ENCODE measurements around the gene GAN.
"Not testable (repeated sequence)": the region's sequence is repeated elsewhere in the genome, so short reads cannot be mapped to it uniquely, and the experiment has no call there.

GAN gene

DNA sequence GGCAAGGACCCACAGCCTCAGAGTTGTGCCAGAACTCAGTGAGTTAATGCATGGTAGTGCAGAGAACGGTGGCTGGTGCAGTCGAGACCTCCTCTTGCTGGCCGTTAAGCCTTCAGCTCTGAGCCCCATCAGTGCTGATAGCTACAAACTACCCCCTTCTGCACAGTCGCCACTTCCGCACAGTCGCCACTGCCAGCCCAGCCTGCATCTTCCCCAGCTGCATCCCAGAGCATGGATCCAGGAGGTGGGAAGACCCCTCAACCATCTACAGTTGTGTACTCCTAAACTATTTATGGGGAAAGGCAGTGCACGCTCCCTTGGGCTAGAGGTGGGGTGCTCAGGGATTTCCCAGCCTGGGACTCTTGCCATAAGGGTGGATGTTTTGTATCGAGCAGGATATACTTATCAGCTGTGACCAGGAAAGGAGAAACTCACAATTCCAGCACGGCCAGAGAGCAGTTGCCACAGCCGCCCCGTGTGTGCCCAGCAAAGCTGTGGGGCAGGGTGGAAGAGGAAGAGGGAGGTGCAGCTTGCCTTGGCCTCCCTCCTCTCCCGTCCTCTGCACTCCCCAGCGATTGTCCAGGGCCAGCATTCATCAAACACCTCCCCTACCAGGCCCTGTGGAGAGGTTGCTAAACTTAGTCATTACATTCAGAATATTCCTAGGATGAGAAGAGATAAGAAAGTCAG lies 80.3 kb downstream of the GAN start:
- no peak overlapping the region for H3K4me3 ChIP-seq (ENCODE audit: low read depth, low read length)

DNA sequence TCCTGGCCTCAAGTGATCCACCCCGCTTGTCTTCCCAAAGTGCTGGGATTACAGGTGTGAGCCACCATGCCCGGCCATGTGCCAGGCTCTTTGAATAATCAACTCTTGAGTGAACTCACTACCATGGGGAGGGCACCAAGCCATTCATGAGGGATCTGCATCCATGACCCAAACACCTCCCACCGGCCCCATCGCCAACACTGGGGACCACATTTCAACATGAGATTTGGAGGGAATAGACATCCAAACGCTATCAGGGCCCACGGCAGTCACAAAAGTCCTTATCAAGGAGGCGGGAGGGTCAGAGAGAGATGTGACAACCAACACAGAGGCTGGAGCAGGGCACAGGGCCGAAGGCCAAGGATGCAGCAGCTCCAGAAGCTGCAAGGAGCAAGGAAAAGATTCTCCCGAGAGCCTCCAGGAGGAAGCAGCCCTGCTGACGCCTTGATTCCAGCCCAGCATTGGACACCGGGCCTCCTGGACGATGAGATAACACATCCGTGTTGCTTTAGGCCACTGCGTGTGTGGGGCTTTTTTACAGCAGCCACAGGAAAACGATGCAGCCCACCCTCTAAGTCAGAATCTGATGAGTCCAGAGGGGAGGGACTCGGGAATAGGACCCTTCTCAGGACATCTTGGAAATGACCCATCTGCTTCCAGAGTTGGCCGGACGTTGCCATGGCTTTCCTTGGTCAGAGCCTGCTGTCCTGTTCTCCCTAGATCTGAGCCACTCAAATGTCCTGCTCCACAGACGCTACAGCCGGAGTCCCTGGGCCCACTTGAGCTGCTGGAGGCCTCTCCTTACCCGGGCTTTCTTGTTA lies 82.5 kb downstream of the GAN start:
- H3K4me3 ChIP-seq (ENCODE audit: low read depth, low read length): no peak overlapping the region

DNA sequence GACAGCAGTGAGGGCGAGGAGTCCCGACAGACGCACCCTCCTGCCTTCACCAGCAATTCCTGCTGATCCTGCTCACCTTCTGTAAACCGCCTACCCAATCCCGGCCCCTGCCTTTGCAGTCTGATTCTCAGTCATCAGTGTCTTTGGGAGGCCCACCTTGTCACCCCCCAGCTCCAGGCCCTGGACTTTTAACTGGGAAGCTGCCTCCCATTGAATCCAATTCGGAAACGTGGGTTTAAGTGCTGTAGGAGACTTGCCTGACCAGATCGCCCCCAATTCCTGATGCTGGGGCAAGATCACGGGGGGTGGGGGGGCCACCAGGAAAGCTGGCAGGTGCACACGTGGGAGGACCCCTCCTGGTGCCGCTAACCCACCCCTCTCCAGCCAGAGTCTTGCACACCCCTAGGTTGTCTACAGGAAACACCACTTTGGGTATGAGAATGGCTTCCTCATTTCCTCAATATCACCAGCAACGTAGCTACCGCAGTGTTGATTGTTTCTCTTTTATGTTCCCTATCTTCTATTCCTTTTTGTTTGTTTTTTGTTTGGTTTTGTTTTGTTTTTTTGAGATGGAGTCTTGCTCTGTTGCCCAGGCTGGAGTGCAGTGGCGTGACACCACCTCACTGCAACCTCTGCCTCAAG lies 83.2 kb downstream of the GAN start:
- no peak overlapping the region for H3K4me3 ChIP-seq (ENCODE audit: low read depth, low read length)

DNA sequence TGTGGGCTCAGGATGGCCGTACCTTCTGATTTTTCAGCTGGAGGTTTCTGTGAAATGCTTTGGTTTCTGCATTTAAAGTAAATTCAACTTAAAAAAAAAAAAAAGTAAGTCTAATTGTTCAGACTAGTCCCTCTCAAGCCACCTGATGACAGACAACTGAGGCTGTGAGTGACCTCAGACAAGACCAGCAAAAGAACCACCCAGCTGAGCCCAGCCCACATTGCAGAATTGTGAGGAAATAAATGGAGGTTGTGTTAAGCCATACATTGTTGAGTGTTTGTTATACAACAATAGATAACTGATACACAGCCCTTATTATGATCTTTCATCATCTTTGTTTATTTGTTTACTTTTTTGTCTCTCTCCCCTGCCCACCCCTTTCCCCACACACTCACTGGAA lies 85.1 kb downstream of the GAN start:
- H3K4me3 ChIP-seq (ENCODE audit: low read depth, low read length): no peak overlapping the region

DNA sequence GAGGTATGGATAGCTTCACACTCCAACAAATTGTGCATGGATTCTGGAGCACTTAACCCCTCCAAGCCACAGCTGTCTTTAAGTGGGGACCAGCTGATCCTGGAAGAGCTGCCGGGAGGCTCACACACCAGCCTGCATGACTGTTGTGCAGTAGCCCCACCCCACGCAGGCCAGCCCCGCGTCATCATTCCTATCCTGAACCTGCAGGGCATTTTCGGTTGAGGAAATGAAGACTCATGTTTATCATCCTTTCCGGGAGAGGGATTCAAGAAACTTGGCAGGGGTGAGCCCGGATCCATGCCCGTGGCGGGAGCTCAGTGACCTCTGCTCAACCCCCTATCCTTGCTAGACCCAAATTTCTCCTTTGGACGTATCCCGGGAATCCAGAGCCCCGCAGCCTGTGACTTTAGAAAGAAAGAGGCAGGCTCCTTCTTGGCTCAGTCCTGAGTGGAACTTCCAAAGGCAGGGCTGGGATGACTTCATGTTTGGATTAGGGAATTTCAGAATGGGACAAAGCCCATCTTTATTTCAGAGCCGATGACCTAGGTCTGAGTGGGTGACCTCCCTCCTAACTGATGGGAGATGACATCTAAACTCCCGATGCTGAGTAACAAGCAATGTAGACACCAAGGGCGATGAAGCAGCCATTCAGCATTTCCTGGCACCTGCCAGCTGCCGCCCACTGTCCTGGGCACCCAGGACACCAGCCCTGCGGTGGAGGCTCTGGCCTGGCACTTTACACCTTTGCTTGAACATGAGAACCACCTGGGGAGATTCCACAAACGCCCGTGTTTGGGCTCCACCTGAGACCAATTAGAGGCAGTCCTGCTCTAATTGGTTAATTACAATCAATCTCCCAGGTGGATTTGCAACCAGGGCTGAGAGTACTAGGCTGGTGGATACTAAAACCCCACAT lies 86.5 kb downstream of the GAN start:
- no peak overlapping the region for H3K4me3 ChIP-seq (ENCODE audit: low read depth, low read length)

GRCh38 chr16:81403208-81403600 lies 88.4 kb downstream of the GAN start:
- no peak overlapping the region for H3K4me3 ChIP-seq (ENCODE audit: low read depth, low read length)

GRCh38 chr16:81403601-81404391 lies 89.0 kb downstream of the GAN start:
- no peak overlapping the region for H3K4me3 ChIP-seq (ENCODE audit: low read depth, low read length)

GRCh38 chr16:81405002-81405401 lies 90.2 kb downstream of the GAN start:
- H3K4me3 ChIP-seq (ENCODE audit: low read depth, low read length): not testable (repeated sequence)

DNA sequence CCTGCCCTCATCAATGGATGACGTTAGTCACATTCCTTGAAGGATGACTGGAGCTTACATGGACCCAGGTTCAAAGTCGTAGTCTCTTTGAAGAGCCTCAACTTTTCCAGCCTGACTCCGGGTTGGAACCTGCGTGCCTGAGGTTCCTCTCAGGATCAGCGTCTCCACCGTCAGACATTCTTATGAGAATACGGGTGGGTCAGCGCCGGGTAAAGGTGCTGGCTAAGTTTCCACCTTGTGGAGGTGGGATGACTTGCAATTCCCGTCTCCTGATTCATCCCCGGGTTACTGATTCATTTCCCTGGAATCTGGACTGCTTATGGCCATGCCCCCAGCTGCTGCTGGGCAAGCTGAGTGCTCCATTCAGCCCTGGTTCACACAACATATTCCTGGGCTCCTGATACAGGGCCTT lies 90.9 kb downstream of the GAN start:
- H3K4me3 ChIP-seq (ENCODE audit: low read depth, low read length): no peak overlapping the region

GRCh38 chr16:81408409-81408950 lies 93.7 kb downstream of the GAN start:
- H3K4me3 ChIP-seq (ENCODE audit: low read depth, low read length): no peak overlapping the region

DNA sequence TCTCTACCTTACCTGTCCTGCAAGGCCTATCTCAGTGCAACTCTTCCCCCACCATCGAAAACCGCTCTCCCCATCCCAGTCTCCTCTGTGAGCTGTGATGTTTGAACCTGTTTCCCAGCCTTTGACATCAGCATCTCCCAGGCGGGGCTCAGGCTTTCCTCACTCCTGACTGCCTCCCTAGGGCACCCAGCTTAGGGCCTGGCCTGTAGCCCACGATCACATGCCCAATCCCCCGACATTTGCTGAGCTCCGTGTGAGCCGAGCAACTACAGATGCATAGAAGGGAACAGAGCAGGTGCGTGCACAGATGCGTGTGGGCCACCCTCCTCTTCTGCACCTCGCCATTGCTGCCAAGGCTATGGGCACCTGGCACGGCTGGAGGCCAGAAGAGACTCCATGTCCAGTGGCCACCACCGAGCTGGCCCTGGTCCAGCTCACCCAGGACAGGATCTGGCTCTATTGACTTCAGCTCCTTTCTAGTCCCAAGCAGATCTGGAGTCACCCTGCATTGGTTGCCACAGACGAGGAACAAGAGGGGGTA lies 94.3 kb downstream of the GAN start:
- H3K4me3 ChIP-seq (ENCODE audit: low read depth, low read length): no peak overlapping the region

DNA sequence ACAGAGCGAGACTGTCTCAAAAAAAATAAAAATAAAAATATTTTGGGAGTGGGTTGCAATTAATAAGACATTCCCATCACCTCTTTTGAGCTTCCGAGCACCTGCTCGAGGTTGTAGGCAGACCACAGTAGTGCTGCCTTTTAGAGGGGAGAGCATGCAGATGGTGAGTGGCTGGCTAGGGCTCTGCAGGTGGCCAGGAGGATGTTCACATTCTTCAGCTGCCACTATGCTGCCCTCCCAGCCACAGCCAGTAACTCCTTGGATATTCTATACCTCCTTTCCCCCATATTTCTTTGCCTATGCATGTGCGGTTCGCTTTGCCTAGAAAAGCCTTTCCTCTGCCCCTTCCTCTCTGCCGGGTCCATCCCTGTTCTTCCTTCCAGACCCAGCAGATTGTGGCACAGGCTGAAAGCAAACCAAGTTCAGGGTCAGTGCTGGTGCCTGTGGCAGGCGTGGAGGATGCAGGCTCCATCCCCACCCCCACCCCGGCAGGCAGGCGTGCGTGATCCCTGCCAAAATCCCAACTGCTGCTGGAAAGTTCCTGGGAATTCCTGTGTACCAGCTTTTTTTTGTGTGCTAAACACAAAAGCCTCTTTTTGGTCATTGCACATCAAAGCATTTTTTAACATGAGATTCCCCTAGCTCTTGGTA lies 96.0 kb downstream of the GAN start:
- H3K4me3 ChIP-seq (ENCODE audit: low read depth, low read length): no peak overlapping the region

GRCh38 chr16:81413245-81413990 lies 98.7 kb downstream of the GAN start:
- H3K4me3 ChIP-seq (ENCODE audit: low read depth, low read length): no peak overlapping the region

- no peak overlapping the region for H3K4me3 ChIP-seq (ENCODE audit: low read depth, low read length)
Observed at GRCh38 chr16:81415751-81416150, 101.0 kb downstream of the GAN start.

DNA sequence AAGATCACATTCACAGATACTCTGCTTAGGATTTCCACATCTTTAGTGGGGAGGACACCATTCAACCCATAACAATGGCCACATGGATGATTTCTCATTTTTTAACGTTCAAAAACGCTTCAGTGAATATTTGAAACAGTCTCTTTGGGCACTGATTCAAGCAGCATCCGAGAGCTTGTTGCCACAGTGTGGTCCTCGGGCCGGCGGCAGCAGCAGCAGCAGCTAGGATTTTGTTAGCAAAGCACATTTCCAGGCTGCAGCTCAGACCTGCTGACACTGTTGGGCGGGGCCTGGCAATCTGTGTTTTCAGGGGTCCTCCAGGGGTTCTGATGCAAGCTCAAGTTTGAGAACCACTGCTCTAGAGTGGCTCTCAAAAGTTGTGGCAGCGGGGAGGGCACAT lies 102.0 kb downstream of the GAN start:
- H3K4me3 ChIP-seq (ENCODE audit: low read depth, low read length): no peak overlapping the region

GRCh38 chr16:81417210-81417609 lies 102.4 kb downstream of the GAN start:
- no peak overlapping the region for H3K4me3 ChIP-seq (ENCODE audit: low read depth, low read length)

GRCh38 chr16:81419806-81420205 lies 105.0 kb downstream of the GAN start:
- no peak overlapping the region for H3K4me3 ChIP-seq (ENCODE audit: low read depth, low read length)

DNA sequence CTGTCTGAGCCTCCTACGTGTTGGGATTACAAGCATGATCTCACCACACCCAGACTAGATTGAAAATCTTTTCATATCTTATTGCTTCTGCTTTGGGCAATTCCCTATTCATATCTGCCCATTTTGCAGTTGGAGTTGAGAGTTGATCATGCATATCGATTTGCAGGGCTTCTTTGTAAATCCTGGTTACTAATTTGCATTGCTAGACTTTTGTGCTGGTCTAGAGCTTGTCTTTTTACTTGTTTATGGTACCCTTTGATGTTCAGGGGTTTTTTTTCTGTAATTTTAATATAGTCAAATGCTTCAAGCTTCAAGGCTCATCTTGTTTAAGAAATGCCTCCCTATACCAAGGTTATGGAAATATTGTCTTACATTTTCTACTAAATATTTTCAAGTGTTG lies 106.4 kb downstream of the GAN start:
- H3K4me3 ChIP-seq (ENCODE audit: low read depth, low read length): no peak overlapping the region

Data from iPS-11a (cell line).